GM20000 (cell line): ENCODE measurements around the gene KRTAP5-2.

Experiments used
- DNase-seq: peaks from one replicate; pipeline ENCODE4 v3.0.0; 2012; ENCODE audit warnings: low spot score
- TF ChIP-seq, protein P1 (sequence below): IDR thresholded peaks from 2 replicates; pipeline ENCODE4 v1.5.1; 2012; ENCODE audit warnings: mild to moderate bottlenecking, control low read depth; ENCODE audit errors: extremely low read depth, missing control alignments

The KRTAP5-2 gene

DNA sequence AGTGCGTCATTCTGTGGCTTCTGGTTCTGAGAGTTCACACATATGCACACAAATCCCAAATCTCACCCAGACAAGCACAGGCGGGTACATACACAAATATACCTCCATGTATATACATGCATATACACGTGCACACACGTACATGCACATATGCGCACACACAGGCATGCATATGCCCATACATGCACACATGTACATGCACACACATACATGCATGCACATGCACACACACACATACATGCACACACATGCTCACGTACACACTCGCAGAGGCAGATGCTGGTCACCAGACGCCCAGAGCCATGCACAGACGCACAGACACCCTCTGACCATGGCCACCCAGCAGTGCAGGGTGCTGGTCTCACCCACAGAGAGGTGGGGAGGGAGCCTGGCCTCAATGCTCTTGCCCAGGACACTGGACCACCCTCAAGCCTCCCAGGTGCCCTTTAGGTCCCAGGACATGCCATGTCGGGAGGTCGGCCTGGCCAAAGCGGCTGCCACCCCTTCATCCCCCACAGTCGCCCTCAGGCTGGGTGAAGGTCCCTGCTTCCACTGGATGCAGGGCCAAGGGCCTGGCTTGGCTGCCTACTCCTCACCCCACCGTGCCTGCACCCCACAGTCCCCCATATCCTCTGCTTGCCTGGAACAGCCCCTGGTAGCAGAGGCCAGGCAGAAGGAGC, 35.5 kb downstream of the KRTAP5-2 start:
- TF ChIP-seq, protein P1, sequence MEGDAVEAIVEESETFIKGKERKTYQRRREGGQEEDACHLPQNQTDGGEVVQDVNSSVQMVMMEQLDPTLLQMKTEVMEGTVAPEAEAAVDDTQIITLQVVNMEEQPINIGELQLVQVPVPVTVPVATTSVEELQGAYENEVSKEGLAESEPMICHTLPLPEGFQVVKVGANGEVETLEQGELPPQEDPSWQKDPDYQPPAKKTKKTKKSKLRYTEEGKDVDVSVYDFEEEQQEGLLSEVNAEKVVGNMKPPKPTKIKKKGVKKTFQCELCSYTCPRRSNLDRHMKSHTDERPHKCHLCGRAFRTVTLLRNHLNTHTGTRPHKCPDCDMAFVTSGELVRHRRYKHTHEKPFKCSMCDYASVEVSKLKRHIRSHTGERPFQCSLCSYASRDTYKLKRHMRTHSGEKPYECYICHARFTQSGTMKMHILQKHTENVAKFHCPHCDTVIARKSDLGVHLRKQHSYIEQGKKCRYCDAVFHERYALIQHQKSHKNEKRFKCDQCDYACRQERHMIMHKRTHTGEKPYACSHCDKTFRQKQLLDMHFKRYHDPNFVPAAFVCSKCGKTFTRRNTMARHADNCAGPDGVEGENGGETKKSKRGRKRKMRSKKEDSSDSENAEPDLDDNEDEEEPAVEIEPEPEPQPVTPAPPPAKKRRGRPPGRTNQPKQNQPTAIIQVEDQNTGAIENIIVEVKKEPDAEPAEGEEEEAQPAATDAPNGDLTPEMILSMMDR, result no peak
- no peak for DNase-seq

- TF ChIP-seq, protein P1, result no peak
- DNase-seq, result no peak
Observed at GRCh38 chr11:1561955-1562354, 36.1 kb downstream of the KRTAP5-2 start.

- TF ChIP-seq, protein P1, result no peak
- DNase-seq, result no peak
Observed at GRCh38 chr11:1561266-1561665, 36.8 kb downstream of the KRTAP5-2 start.

GRCh38 chr11:1560649-1561251, 37.3 kb downstream of the KRTAP5-2 start:
- TF ChIP-seq, protein P1, result no peak
- DNase-seq, result no peak

DNA sequence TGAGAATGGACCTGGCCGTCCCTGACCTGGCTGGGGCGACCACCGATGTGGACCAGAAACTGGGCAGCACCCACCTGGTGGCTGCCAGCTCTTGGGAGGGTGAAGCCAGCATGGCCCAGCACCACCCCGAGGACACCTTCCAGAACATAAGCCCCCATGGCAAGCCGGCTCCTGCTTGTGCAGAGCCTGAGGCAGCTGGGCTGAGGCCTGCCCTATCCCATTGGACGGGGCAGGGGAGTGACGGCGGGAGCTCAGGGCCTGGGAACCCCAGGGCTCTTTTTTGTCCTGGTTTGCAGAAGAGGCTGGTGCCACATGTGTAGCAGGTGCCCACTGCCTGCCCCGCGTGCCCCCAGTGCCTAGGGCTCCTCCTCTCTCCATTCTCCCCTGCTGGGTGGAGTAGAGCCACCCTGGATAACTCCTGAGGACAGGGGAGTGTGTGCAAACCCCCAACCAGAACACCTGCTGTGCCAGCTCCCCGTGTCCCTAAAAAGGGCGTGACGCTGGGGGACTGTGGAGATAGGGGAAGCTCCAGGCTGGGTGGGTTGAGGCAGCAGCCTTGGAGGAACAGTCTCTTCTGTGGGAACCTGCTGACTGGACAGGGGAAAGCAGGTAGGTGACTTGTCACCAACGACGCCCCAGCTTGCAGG, 38.0 kb downstream of the KRTAP5-2 start:
- TF ChIP-seq, protein P1, result no peak
- no peak for DNase-seq

GRCh38 chr11:1559111-1559951, 38.8 kb downstream of the KRTAP5-2 start:
- no peak for DNase-seq
- TF ChIP-seq, protein P1, result no peak
